OCI-LY1 (cell line): ENCODE data around the gene ALKBH3.

Experiments
- H2AFZ ChIP-seq: fragments of 200-600 bp; sonication (generic), shearing (Covaris generic); 2 replicates; pipeline ENCODE4 v1.6.0; 2014; ENCODE audit warnings: antibody characterized with exemption, mild to moderate bottlenecking, low read length
- H3F3A ChIP-seq: fragments of 200-600 bp; sonication (generic), shearing (Covaris generic); 2 replicates; pipeline ENCODE4 v1.6.0; 2014; ENCODE audit warnings: mild to moderate bottlenecking, antibody characterized with exemption, low read length, moderate library complexity; ENCODE audit not compliant: insufficient read depth
- H3K27ac ChIP-seq: fragments of 200-600 bp; sonication (generic); 2 replicates; pipeline ENCODE4 v1.5.1; 2014; ENCODE audit warnings: low read length, mixed run types, mild to moderate bottlenecking, low read depth; ENCODE audit not compliant: poor library complexity, severe bottlenecking
- H3K27me3 ChIP-seq: fragments of 200-600 bp; sonication (generic); 2 replicates; pipeline ENCODE4 v1.6.0; 2014; ENCODE audit warnings: antibody characterized with exemption, mild to moderate bottlenecking, low read length, moderate library complexity; ENCODE audit not compliant: insufficient read depth
- H3K36me3 ChIP-seq: fragments of 200-600 bp; sonication (generic); 2 replicates; pipeline ENCODE4 v1.6.1; 2014; ENCODE audit warnings: mild to moderate bottlenecking, antibody characterized with exemption, low read length, moderate library complexity, mixed read lengths; ENCODE audit not compliant: insufficient read depth
- H3K4me1 ChIP-seq: fragments of 200-600 bp; sonication (generic); 2 replicates; pipeline ENCODE4 v1.5.1; 2014; ENCODE audit warnings: mild to moderate bottlenecking, low read length, moderate library complexity; ENCODE audit not compliant: insufficient read depth, severe bottlenecking
- H3K4me2 ChIP-seq: fragments of 200-600 bp; sonication (generic), shearing (Covaris generic); 2 replicates; pipeline ENCODE4 v1.6.1; 2014; ENCODE audit warnings: low read length
- H3K4me3 ChIP-seq: fragments of 200-600 bp; sonication (generic); 2 replicates; pipeline ENCODE4 v1.5.1; 2014; ENCODE audit warnings: low read length, low read depth, mild to moderate bottlenecking, mixed read lengths; ENCODE audit not compliant: poor library complexity, severe bottlenecking
- H3K79me2 ChIP-seq: fragments of 200-600 bp; shearing (Covaris generic); 2 replicates; pipeline ENCODE4 v1.6.1; 2016; ENCODE audit warnings: mixed run types, low read length, mixed read lengths; ENCODE audit not compliant: insufficient read depth
- H3K9ac ChIP-seq: fragments of 200-600 bp; sonication (generic), shearing (Covaris generic); 2 replicates; pipeline ENCODE4 v1.6.1; 2014; ENCODE audit warnings: mild to moderate bottlenecking, low read length, mixed read lengths
- H3K9me2 ChIP-seq: fragments of 200-600 bp; sonication (generic), shearing (Covaris generic); 2 replicates; pipeline ENCODE4 v1.6.1; 2014; ENCODE audit warnings: low read depth, mild to moderate bottlenecking, low read length, mixed read lengths
- H3K9me3 ChIP-seq: fragments of 200-600 bp; shearing (Covaris generic); 2 replicates; pipeline ENCODE4 v1.6.1; 2014; ENCODE audit warnings: low read length, mixed read lengths
- H4K20me1 ChIP-seq: fragments of 200-600 bp; sonication (generic), shearing (Covaris generic); 2 replicates; pipeline ENCODE4 v1.6.0; 2016; ENCODE audit warnings: mild to moderate bottlenecking, low read length; ENCODE audit not compliant: insufficient read depth
- EZH2 ChIP-seq: fragments of 200-600 bp; sonication (generic), shearing (Covaris generic); IDR thresholded peaks from 2 replicates; pipeline ENCODE4 v1.8.0; 2017; ENCODE audit warnings: borderline replicate concordance, mixed run types, mild to moderate bottlenecking, antibody characterized with exemption, low read length, moderate library complexity, mixed read lengths
- TF ChIP-seq, protein P1 (sequence below): fragments of 200-600 bp; sonication (generic), shearing (Covaris generic); IDR thresholded peaks from 2 replicates; pipeline ENCODE4 v1.5.1; 2017; ENCODE audit warnings: mild to moderate bottlenecking, antibody characterized with exemption, low read length, moderate library complexity, mixed read lengths

ALKBH3 gene

DNA sequence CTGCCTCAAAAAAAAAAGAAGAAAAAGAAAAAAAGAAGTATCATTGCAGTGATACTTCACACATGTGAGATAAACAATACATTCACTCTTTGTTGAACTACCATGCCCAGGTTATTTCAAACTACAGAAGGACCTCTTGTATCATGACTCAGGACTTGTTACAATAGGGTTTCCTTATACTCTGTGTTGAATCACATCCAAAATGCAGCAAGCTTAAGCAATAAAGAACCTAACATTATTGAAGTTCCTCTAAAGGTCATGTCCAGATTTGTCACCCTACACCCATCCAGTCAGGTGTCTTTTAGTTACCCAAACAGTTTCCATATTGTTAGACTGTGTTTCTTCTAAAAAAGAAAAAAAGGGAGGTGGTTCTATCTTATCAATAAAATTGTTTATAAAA is 26.9 kb upstream of the ALKBH3 start:
- Histone ChIP-seq H3K9ac (no peak overlapping the region), H3K4me2 (no peak overlapping the region), H3K9me2 (no peaks in the 10 kb centered on the region), H3F3A (no peaks in the 10 kb centered on the region), H2AFZ (no peak overlapping the region), H4K20me1 (no peaks in the 10 kb centered on the region), H3K4me3 (no peak overlapping the region), H3K9me3 (no peaks in the 10 kb centered on the region), H3K27ac (no peak overlapping the region), H3K4me1 (no peaks in the 10 kb centered on the region), H3K27me3 (no peaks in the 10 kb centered on the region), H3K79me2 (no peaks in the 10 kb centered on the region), H3K36me3 (peaks cover 27% of the 10 kb centered on the region; the same call in 1 of the 2 replicates)
- TF ChIP-seq, protein P1, sequence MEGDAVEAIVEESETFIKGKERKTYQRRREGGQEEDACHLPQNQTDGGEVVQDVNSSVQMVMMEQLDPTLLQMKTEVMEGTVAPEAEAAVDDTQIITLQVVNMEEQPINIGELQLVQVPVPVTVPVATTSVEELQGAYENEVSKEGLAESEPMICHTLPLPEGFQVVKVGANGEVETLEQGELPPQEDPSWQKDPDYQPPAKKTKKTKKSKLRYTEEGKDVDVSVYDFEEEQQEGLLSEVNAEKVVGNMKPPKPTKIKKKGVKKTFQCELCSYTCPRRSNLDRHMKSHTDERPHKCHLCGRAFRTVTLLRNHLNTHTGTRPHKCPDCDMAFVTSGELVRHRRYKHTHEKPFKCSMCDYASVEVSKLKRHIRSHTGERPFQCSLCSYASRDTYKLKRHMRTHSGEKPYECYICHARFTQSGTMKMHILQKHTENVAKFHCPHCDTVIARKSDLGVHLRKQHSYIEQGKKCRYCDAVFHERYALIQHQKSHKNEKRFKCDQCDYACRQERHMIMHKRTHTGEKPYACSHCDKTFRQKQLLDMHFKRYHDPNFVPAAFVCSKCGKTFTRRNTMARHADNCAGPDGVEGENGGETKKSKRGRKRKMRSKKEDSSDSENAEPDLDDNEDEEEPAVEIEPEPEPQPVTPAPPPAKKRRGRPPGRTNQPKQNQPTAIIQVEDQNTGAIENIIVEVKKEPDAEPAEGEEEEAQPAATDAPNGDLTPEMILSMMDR: no peak
- TF ChIP-seq EZH2: no peak

DNA sequence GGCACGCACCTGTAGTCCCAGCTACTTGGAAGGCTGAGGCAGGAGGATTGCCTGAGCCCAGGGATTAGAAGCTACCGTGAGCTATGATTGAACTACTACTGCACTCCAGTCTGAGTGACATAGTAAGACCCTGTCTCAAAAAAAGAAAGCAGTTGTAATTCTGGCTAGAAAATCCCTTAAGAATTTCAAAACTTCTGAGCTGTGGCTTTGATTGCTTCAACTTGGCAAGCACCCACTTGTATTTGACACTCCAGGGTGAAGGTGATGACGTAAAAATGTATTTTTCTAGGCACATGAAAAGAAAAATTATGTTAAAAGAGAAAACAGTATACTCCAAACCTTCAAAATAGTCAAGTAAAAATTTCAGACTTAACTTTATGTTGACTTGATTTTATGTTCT is 23.6 kb upstream of the ALKBH3 start:
- Histone ChIP-seq H3K79me2 (no peaks in the 10 kb centered on the region), H3K9ac (no peak overlapping the region), H3K27ac (no peak overlapping the region), H3K4me2 (no peak overlapping the region), H2AFZ (no peak overlapping the region), H3K9me3 (no peaks in the 10 kb centered on the region), H3K4me3 (no peak overlapping the region), H3K9me2 (no peaks in the 10 kb centered on the region), H3K27me3 (no peaks in the 10 kb centered on the region), H3F3A (no peaks in the 10 kb centered on the region), H3K36me3 (peaks cover 27% of the 10 kb centered on the region; the same call in 1 of the 2 replicates), H3K4me1 (no peaks in the 10 kb centered on the region), H4K20me1 (no peaks in the 10 kb centered on the region)
- TF ChIP-seq, protein P1: no peak
- TF ChIP-seq EZH2: no peak

DNA sequence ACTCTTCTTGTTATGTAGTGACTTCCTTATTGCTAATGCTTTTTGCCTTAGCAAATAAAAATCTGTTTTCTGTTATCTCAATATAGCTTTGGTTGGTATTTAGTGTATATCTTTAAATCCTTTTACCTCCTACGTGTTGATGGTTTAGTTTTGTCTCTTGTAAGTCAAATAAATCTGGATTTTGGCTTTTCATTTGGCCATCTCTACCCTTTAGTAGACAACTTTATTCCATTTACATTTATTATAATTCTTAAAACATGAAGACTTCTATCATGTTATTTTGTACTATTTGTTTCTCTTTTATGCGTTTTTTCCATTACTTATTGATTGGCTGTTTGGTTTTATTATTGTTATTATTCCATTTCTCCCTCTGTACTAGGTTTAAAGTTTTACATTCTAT is 19.5 kb upstream of the ALKBH3 start:
- Histone ChIP-seq H4K20me1 (no peaks in the 10 kb centered on the region), H3K9me3 (no peaks in the 10 kb centered on the region), H3K9me2 (no peaks in the 10 kb centered on the region), H3F3A (no peaks in the 10 kb centered on the region), H3K4me3 (no peak overlapping the region), H3K27ac (no peak overlapping the region), H3K4me2 (no peak overlapping the region), H3K79me2 (no peaks in the 10 kb centered on the region), H3K4me1 (no peaks in the 10 kb centered on the region), H3K27me3 (no peaks in the 10 kb centered on the region), H2AFZ (no peak overlapping the region), H3K36me3 (peaks cover 4% of the 10 kb centered on the region; the same call in 1 of the 2 replicates), H3K9ac (no peak overlapping the region)
- no peak for TF ChIP-seq EZH2
- TF ChIP-seq, protein P1: no peak
